GM06990 (cell line): ENCODE data around the gene SCRN2.

Source experiments
- DNase-seq: peaks from one replicate; pipeline ENCODE4 v3.0.0-alpha.2; 2011; ENCODE audit not compliant: insufficient read length; ENCODE audit errors: extremely low read depth
- H3K27me3 ChIP-seq: replicated peaks from 2 replicates; pipeline ENCODE4 v1.6.0; 2011; ENCODE audit warnings: low read length; ENCODE audit not compliant: control insufficient read depth, insufficient read depth
- H3K36me3 ChIP-seq: 2 replicates; pipeline ENCODE4 v1.5.1; 2011; ENCODE audit warnings: low read length; ENCODE audit not compliant: control insufficient read depth, insufficient read depth
- H3K4me3 ChIP-seq: replicated peaks from 2 replicates; pipeline ENCODE4 v1.5.1; 2011; ENCODE audit warnings: low read depth, mild to moderate bottlenecking, control low read depth, low read length
- CTCF ChIP-seq: IDR thresholded peaks from 2 replicates; pipeline ENCODE4 v1.5.1; 2011; ENCODE audit warnings: low read length, control low read depth, mild to moderate bottlenecking, inconsistent platforms; ENCODE audit not compliant: insufficient read depth, poor library complexity, severe bottlenecking

SCRN2 gene

DNA sequence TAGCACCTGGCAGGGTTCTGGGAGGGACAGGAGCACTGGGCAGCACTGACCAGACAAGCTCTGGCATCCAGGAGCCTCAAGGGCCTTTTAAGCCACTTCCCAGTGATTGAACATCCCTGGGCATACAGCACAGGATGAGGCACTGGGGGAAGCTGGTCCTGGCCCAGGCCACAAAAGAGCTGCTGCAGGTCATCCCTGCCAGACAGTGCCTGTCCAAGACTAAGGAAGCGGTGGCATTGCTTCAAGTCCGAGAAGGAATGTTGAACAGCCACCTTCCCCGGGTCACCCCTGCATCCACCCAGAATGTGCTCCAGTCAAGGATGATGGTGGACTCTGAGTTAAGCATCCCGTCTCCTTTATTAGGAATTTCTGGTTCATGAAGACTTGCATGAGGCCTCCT lies 18.3 kb downstream of the SCRN2 start:
- no peak for DNase-seq
- TF ChIP-seq CTCF = no peak
- Histone ChIP-seq H3K36me3 (peaks cover 30% of the 10 kb centered on the region), H3K4me3 (no peak overlapping the region), H3K27me3 (no peaks in the 10 kb centered on the region)

DNA sequence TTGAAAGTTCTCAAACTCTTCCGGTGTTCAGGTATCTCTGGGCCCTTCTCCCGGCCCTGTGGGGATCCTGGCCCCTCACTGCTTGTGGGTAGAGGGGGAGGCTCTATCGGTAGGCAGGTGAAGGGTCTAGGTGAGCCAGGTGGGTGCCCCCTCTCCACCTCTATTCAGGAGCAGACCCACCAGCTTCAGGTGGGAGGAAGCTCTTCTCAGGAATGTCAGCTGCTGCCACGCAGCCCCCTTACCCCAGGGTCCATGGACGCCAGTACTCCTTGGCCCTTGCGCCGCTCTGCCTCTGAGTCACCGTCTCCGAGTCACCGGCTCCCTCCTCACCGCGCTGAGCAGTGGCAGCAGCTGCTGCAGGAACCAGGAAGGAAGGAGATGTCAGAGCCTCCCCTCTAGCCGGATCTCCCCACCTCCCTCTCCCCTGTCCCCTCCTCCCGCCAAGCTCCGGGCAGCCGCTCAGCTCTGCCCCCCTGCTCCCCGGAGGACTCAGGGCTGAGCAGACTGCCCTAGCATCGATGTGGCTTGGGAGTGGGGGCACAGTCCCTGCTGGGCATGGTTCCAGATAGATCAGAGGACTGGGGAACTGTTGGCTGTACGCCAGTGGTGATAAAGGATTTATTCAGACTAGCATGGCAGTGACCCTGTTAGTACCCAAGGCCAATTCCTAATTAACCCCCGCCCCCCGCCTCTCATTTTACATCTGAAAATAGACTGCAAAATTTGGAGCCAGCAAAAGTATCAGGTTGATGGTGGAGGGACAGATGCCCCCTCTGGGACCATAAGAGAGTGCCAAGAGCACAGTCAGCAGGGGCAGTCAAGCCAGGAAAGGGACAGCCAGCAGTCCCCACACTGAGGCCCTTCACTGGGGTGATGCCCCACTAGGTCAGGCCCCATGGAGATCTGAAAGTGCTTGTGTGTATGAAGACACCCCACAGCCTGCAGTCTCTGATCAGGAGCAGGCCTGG lies 19.4 kb downstream of the SCRN2 start, which contains the start of gene OSBPL7:
Gene OSBPL7, minus strand, starts transcription at position 371 of the 968 bp plus-strand sequence. CDS start 1,516 bp downstream, outside the sequence.
- H3K36me3 ChIP-seq = peaks cover 29% of the 10 kb centered on the region

GRCh38 chr17:47821031-47821423 lies 20.0 kb downstream of the SCRN2 start:
- H3K36me3 ChIP-seq = peaks cover 30% of the 10 kb centered on the region
- peak overlapping the region; percentile 88 for H3K4me3 ChIP-seq
- TF ChIP-seq CTCF = no peak

More for the DNA sequence above, 19.4 kb downstream of the SCRN2 start, which contains the start of gene OSBPL7:
- TF ChIP-seq CTCF = peak; percentile 48
- DNase-seq = peak; percentile 77
- Histone ChIP-seq H3K27me3 (no peaks in the 10 kb centered on the region), H3K4me3 (peak within 1 kb of the TSS; percentile 88)

GRCh38 chr17:47820033-47820789 lies 20.9 kb downstream of the SCRN2 start:
- Histone ChIP-seq H3K27me3 (no peaks in the 10 kb centered on the region), H3K4me3 (no peak overlapping the region), H3K36me3 (peaks cover 34% of the 10 kb centered on the region)
- no peak for TF ChIP-seq CTCF
- no peak for DNase-seq

More at GRCh38 chr17:47821031-47821423, 20.0 kb downstream of the SCRN2 start:
- DNase-seq = no peak
- no peaks in the 10 kb centered on the region for H3K27me3 ChIP-seq

DNA sequence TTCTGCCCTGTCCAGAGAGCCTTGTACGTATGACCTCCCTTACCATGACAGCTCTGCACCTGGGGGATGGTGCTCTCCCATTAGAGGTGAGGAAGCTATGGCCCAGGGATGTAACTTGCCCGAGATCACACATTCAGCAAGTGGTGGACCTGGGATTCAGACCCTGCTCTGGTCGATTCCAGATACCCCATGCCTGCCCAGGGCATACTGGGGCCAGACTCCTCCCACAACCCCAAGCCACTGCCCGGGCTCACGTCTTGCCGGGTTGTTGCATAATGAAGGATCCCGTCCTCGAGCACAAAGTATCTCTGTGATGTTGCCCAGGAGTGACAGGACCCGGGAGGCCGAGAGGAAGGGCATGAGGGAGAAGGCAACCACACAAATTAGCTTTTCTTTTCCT lies 21.6 kb downstream of the SCRN2 start:
- TF ChIP-seq CTCF = no peak
- H3K36me3 ChIP-seq = peaks cover 36% of the 10 kb centered on the region
- no peak overlapping the region for H3K4me3 ChIP-seq
- no peaks in the 10 kb centered on the region for H3K27me3 ChIP-seq
- no peak for DNase-seq
